H9 (cell line): ENCODE results near the gene RTN4R. TPM values are rescaled to one million over a fixed set of nuclear protein-coding genes. Genes with fewer than 3 reads are reported as not detected.

ENCODE experiments used
- DNase-seq: peaks from one replicate; pipeline ENCODE4 v3.0.0-alpha.2; 2017
- H2AFZ ChIP-seq: one replicate; pipeline ENCODE4 v1.6.1; 2013; ENCODE audit warnings: mild to moderate bottlenecking, low read length, control low read depth, moderate library complexity
- H2AK5ac ChIP-seq: 2 replicates; pipeline ENCODE4 v1.6.1; 2013; ENCODE audit warnings: low read length, control low read depth, mixed read lengths; ENCODE audit not compliant: insufficient read length
- H2BK120ac ChIP-seq: one replicate; pipeline ENCODE4 v1.6.1; 2013; ENCODE audit warnings: low read depth, mild to moderate bottlenecking, low read length, control low read depth, inconsistent platforms; ENCODE audit not compliant: poor library complexity, severe bottlenecking
- H2BK12ac ChIP-seq: 2 replicates; pipeline ENCODE4 v1.6.1; 2013; ENCODE audit warnings: low read length, control low read depth, mixed read lengths, low read depth; ENCODE audit not compliant: insufficient read length
- H2BK15ac ChIP-seq: 2 replicates; pipeline ENCODE4 v1.6.1; 2013; ENCODE audit warnings: low read depth, low read length, control low read depth
- H2BK20ac ChIP-seq: one replicate; pipeline ENCODE4 v1.6.1; 2013; ENCODE audit warnings: low read depth, mild to moderate bottlenecking, low read length, control low read depth, inconsistent platforms; ENCODE audit not compliant: poor library complexity, severe bottlenecking
- H2BK5ac ChIP-seq: 2 replicates; pipeline ENCODE4 v1.6.1; 2013; ENCODE audit warnings: low read length, control low read depth, mixed read lengths; ENCODE audit not compliant: insufficient read length
- H3K14ac ChIP-seq: 2 replicates; pipeline ENCODE4 v1.6.1; 2013; ENCODE audit warnings: low read length, control low read depth; ENCODE audit not compliant: insufficient read depth
- H3K18ac ChIP-seq: 2 replicates; pipeline ENCODE4 v1.6.1; 2013; ENCODE audit warnings: low read depth, mild to moderate bottlenecking, mixed read lengths, low read length, control low read depth; ENCODE audit not compliant: insufficient read length
- H3K23ac ChIP-seq: 2 replicates; pipeline ENCODE4 v1.6.1; 2013; ENCODE audit warnings: low read length, control low read depth, mixed read lengths, low read depth; ENCODE audit not compliant: insufficient read length
- H3K23me2 ChIP-seq: 2 replicates; pipeline ENCODE4 v1.6.1; 2013; ENCODE audit warnings: low read depth, mild to moderate bottlenecking, mixed read lengths, low read length, control low read depth; ENCODE audit not compliant: insufficient read length, poor library complexity, severe bottlenecking
- H3K27ac ChIP-seq: 2 replicates; pipeline ENCODE4 v1.5.1; 2013; ENCODE audit warnings: low read length, control low read depth, mixed read lengths, low read depth; ENCODE audit not compliant: insufficient read length
- H3K27me3 ChIP-seq: 2 replicates; pipeline ENCODE4 v1.6.1; 2013; ENCODE audit warnings: low read length, control low read depth, inconsistent platforms; ENCODE audit not compliant: insufficient read depth
- H3K4ac ChIP-seq: 2 replicates; pipeline ENCODE4 v1.6.1; 2013; ENCODE audit warnings: low read depth, mild to moderate bottlenecking, control low read depth, inconsistent platforms, low read length, moderate library complexity
- H3K4me1 ChIP-seq: 2 replicates; pipeline ENCODE4 v1.6.1; 2013; ENCODE audit warnings: low read length, control low read depth, inconsistent platforms; ENCODE audit not compliant: insufficient read depth
- H3K4me2 ChIP-seq: 2 replicates; pipeline ENCODE4 v1.6.1; 2013; ENCODE audit warnings: low read length, control low read depth, mixed read lengths; ENCODE audit not compliant: insufficient read length, insufficient read depth
- H3K56ac ChIP-seq: 2 replicates; pipeline ENCODE4 v1.6.1; 2013; ENCODE audit warnings: low read depth, mild to moderate bottlenecking, mixed read lengths, low read length, control low read depth; ENCODE audit not compliant: insufficient read length
- H3K79me1 ChIP-seq: 2 replicates; pipeline ENCODE4 v1.6.1; 2013; ENCODE audit warnings: low read depth, mild to moderate bottlenecking, moderate library complexity, low read length, control low read depth, inconsistent platforms; ENCODE audit not compliant: insufficient read depth, poor library complexity, severe bottlenecking
- H3K79me2 ChIP-seq: 2 replicates; pipeline ENCODE4 v1.6.1; 2013; ENCODE audit warnings: low read length, control low read depth, inconsistent platforms; ENCODE audit not compliant: insufficient read depth
- H3K9ac ChIP-seq: 2 replicates; pipeline ENCODE4 v1.6.1; 2013; ENCODE audit warnings: low read length, control low read depth, mixed read lengths; ENCODE audit not compliant: insufficient read length; ENCODE audit errors: extremely low read depth
- H3K9me3 ChIP-seq: one replicate; pipeline ENCODE4 v1.6.1; 2013; ENCODE audit warnings: low read depth, low read length, inconsistent platforms; ENCODE audit not compliant: control insufficient read depth
- H3T11ph ChIP-seq: one replicate; pipeline ENCODE4 v1.6.1; 2013; ENCODE audit warnings: mild to moderate bottlenecking, low read length, control low read depth, inconsistent platforms
- H4K20me1 ChIP-seq: one replicate; pipeline ENCODE4 v1.6.1; 2013; ENCODE audit not compliant: control insufficient read depth, insufficient read length, insufficient read depth
- H4K5ac ChIP-seq: 2 replicates; pipeline ENCODE4 v1.6.1; 2013; ENCODE audit warnings: low read depth, mild to moderate bottlenecking, mixed read lengths, low read length, control low read depth; ENCODE audit not compliant: insufficient read length
- H4K8ac ChIP-seq: replicated peaks from 2 replicates; pipeline ENCODE4 v1.6.1; 2013; ENCODE audit warnings: low read length, control low read depth, mixed read lengths, low read depth; ENCODE audit not compliant: insufficient read length
- H4K91ac ChIP-seq: 2 replicates; pipeline ENCODE4 v1.6.1; 2013; ENCODE audit warnings: low read depth, mild to moderate bottlenecking, moderate library complexity, mixed read lengths, low read length, control low read depth; ENCODE audit not compliant: insufficient read length
- H3K27ac Mint-ChIP-seq, 3 experiments: 2 replicates in 2 of 3; 3 replicates in 1 of 3; pipeline ENCODE4 v1.8.0; 2020 to 2021; ENCODE audit warnings: mixed read lengths in 3 of 3, mild to moderate bottlenecking in 1 of 3, moderate library complexity in 1 of 3
- H3K27me3 Mint-ChIP-seq: 2 replicates; pipeline ENCODE4 v1.8.0; 2021; ENCODE audit warnings: low read depth, mild to moderate bottlenecking, moderate library complexity, mixed read lengths
- H3K36me3 Mint-ChIP-seq, 3 experiments: 2 replicates in 2 of 3; 3 replicates in 1 of 3; pipeline ENCODE4 v1.8.0; 2020 to 2021; ENCODE audit warnings: low read depth in 3 of 3, mixed read lengths in 3 of 3; ENCODE audit not compliant: insufficient read depth in 1 of 3
- H3K4me1 Mint-ChIP-seq, 2 experiments: 2 replicates each; pipeline ENCODE4 v1.8.0; 2020; ENCODE audit warnings: mixed read lengths in 2 of 2
- H3K4me3 Mint-ChIP-seq, 2 experiments: 2 replicates in 1 of 2; 3 replicates in 1 of 2; pipeline ENCODE4 v1.8.0; 2020 to 2021; ENCODE audit warnings: mild to moderate bottlenecking in 2 of 2, mixed read lengths in 2 of 2, moderate library complexity in 1 of 2
- H3K9me3 Mint-ChIP-seq, 2 experiments: 2 replicates in 1 of 2; 3 replicates in 1 of 2; pipeline ENCODE4 v1.8.0; 2020; ENCODE audit warnings: mild to moderate bottlenecking in 2 of 2, mixed read lengths in 2 of 2, moderate library complexity in 1 of 2
- CTCF ChIP-seq: fragments of 200-600 bp; sonication (generic); conservative IDR thresholded peaks from 3 replicates; pipeline ENCODE4 v1.8.0; 2021; ENCODE audit warnings: antibody characterized with exemption, mild to moderate bottlenecking
- WGBS: extraction: QIAGEN DNeasy Blood & Tissue Kit; methylation state at CpG from one replicate; pipeline ENCODE4 v1.1.7; 2013; ENCODE audit warnings: missing lambda C conversion rate, low lambda C conversion rate, mixed read lengths; ENCODE audit not compliant: insufficient read length; ENCODE audit errors: extremely low coverage; 5-methylcytosine and 5-hydroxymethylcytosine counted together
- total RNA-seq: library from RNA; stranded (reverse); gene quantifications from 2 replicates; pipeline ENCODE4 v1.2.1, GENCODE V29; 2021

The RTN4R gene
- total RNA-seq, 1 experiment from 2014 or later: 19.0 TPM

GRCh38 chr22:20213833-20214708 is 54.0 kb downstream of the RTN4R start:
- H3K23ac ChIP-seq: no peak overlapping the region
- DNase-seq: no peak
- H2AK5ac ChIP-seq: no peak overlapping the region
- H3K4me3 Mint-ChIP-seq: no peak overlapping the region
- no peaks in the 10 kb centered on the region for H3K9me3 ChIP-seq
- H4K91ac ChIP-seq: no peak overlapping the region
- H3K14ac ChIP-seq: no peak overlapping the region; the same call in 1 of the 2 replicates
- no peaks in the 10 kb centered on the region for H4K20me1 ChIP-seq
- H4K8ac ChIP-seq: no peak overlapping the region
- no peak overlapping the region for H2BK15ac ChIP-seq
- H3K36me3 Mint-ChIP-seq: no peaks in the 10 kb centered on the region
- no CpG with 5 or more reads among the region's 33 CpGs for WGBS
- H3K27me3 ChIP-seq: no peaks in the 10 kb centered on the region
- no peak overlapping the region for H3T11ph ChIP-seq
- peaks cover 0 to under 1% of the 10 kb centered on the region in 2 experiments; a peak in 1 of 5 replicates for H3K9me3 Mint-ChIP-seq
- H2BK120ac ChIP-seq: no peak overlapping the region
- no peak overlapping the region for H3K56ac ChIP-seq
- H3K23me2 ChIP-seq: no peaks in the 10 kb centered on the region
- no peak overlapping the region for H3K4me2 ChIP-seq
- no peak overlapping the region for H2BK5ac ChIP-seq
- H2AFZ ChIP-seq: no peak overlapping the region
- H3K79me2 ChIP-seq: no peaks in the 10 kb centered on the region
- H3K4ac ChIP-seq: no peak overlapping the region
- no peak overlapping the region for H3K18ac ChIP-seq
- no peaks in the 10 kb centered on the region; the same call in 1 of the 2 replicates for H3K27me3 Mint-ChIP-seq
- TF ChIP-seq CTCF: no peak
- H3K79me1 ChIP-seq: no peaks in the 10 kb centered on the region
- H3K9ac ChIP-seq: no peak overlapping the region
- H3K27ac ChIP-seq: no peak overlapping the region
- peaks cover 2 to 7% of the 10 kb centered on the region in 2 experiments; a peak in 2 of 4 replicates for H3K4me1 Mint-ChIP-seq
- H3K4me1 ChIP-seq: no peaks in the 10 kb centered on the region
- H2BK20ac ChIP-seq: no peak overlapping the region
- H3K27ac Mint-ChIP-seq: no peak overlapping the region
- H4K5ac ChIP-seq: no peak overlapping the region
- H2BK12ac ChIP-seq: no peak overlapping the region
